Sigmoid colon (tissue), 7 donors: Measurements from ENCODE around the gene DDR1. TPM values are rescaled to one million over a fixed set of nuclear protein-coding genes. Genes with fewer than 3 reads are reported as not detected.
"Not testable (repeated sequence)": the region's sequence is repeated elsewhere in the genome, so short reads cannot be mapped to it uniquely, and the experiment has no call there.

ENCODE experiments used
- DNase-seq: peaks from one replicate; pipeline ENCODE4 v3.0.0-alpha.2; 2019
- H3K27ac ChIP-seq, 4 donors: fragments of 200-600 bp; sonication (generic); one replicate each; pipeline ENCODE4 v1.5.1; 2016 to 2019; ENCODE audit warnings: mild to moderate bottlenecking in 1 of 4
- H3K27me3 ChIP-seq, 3 donors: fragments of 200-600 bp; sonication (generic); one replicate each; pipeline ENCODE4 v1.5.1; 2019; ENCODE audit warnings: mild to moderate bottlenecking in 1 of 3
- H3K36me3 ChIP-seq, 4 donors: fragments of 200-600 bp; sonication (generic); one replicate each; pipeline ENCODE4 v1.5.1; 2016 to 2019
- H3K4me1 ChIP-seq, 4 donors: fragments of 200-600 bp; sonication (generic); one replicate each; pipeline ENCODE4 v1.5.1; 2017 to 2019
- H3K4me3 ChIP-seq, 4 donors: fragments of 200-600 bp; sonication (generic); one replicate each; pipeline ENCODE4 v1.5.1; 2017 to 2019; ENCODE audit warnings: mild to moderate bottlenecking in 2 of 4, moderate library complexity in 1 of 4
- H3K9me3 ChIP-seq, 4 donors: fragments of 200-600 bp in 3 of 4; sonication (generic) in 3 of 4; one replicate each; pipeline versions ENCODE4 v1.5.1 to v1.6.1; 2013 to 2019
- CTCF ChIP-seq, 4 experiments: fragments of 450-650 bp in 3 of 4; fragments of 200-600 bp in 1 of 4; IDR thresholded peaks; one replicate each; pipeline ENCODE4 v1.5.1; 2016 to 2019; ENCODE audit warnings: antibody characterized with exemption in 4 of 4, mild to moderate bottlenecking in 3 of 4, moderate library complexity in 2 of 4
- EP300 ChIP-seq, 4 donors: sonication (generic); formaldehyde crosslinking; IDR thresholded peaks; one replicate each; pipeline ENCODE4 v1.6.1; 2017; ENCODE audit warnings: antibody characterized with exemption in 4 of 4
- POLR2A ChIP-seq, 2 donors: fragments of 450-650 bp; IDR thresholded peaks; one replicate each; pipeline ENCODE4 v1.6.1; 2016; ENCODE audit warnings: antibody characterized with exemption in 2 of 2, mild to moderate bottlenecking in 2 of 2, moderate library complexity in 2 of 2
- POLR2AphosphoS5 ChIP-seq, 4 donors: sonication (generic); formaldehyde crosslinking; IDR thresholded peaks; one replicate each; pipeline ENCODE4 v1.6.1; 2017; ENCODE audit warnings: antibody characterized with exemption in 4 of 4
- WGBS, 2 donors: extraction: QIAGEN DNeasy Blood & Tissue Kit; methylation state at CpG; one replicate each; pipeline ENCODE4 v1.1.7; 2013; 5-methylcytosine and 5-hydroxymethylcytosine counted together
- intact Hi-C: fragments of 100-400 bp; cut with DNase I; formaldehyde crosslinking; loops from one replicate; pipeline ENCODE4 v1.15.1; 2023
- polyA plus RNA-seq, 3 donors: library from polyadenylated mRNA; stranded (reverse); fragments of 200-250 nt; gene quantifications; one replicate each; pipeline ENCODE4 v1.2.3, GENCODE V29; 2013
- total RNA-seq, 4 donors: library from RNA; depleted of rRNA; stranded (reverse); fragments of >200 nt; gene quantifications; one replicate each; pipeline ENCODE4 v1.1.0, GENCODE V29; 2016
- donor health status: healthy with polysubstance abuse.
- donor health status: Bipolar disorder and iron deficiency.
- donor health status: healthy.

Gene DDR1
- total and polyA plus RNA-seq, 7 donors = 7.9 to 110 (median 25.2) TPM

- WGBS, 2 donors = 1% methylated on average over 49 of the region's 49 CpGs
- peak; percentile 98 for DNase-seq
- H3K4me1 ChIP-seq = peaks cover 0 to 15% (median 12%) of the 10 kb centered on the region in 4 donors
- intact Hi-C loops = no loop called here
- no peak for TF ChIP-seq CTCF (IDR thresholded peaks at IDR 0.05)
- no peak for TF ChIP-seq POLR2A (IDR thresholded peaks at IDR 0.05)
- TF ChIP-seq POLR2AphosphoS5 (IDR thresholded peaks at IDR 0.05) = peak in 3 of 4 donors; percentile 18 to 74 (median 49)
- no peak for TF ChIP-seq EP300 (IDR thresholded peaks at IDR 0.05)
- no peaks in the 10 kb centered on the region for H3K9me3 ChIP-seq
- H3K4me3 ChIP-seq = peak within 1 kb of the TSS; percentile 78 to 85 (median 82)
- H3K27ac ChIP-seq = peak within 1 kb of the TSS; percentile 63 to 72 (median 68)
- no peaks in the 10 kb centered on the region for H3K27me3 ChIP-seq
- H3K36me3 ChIP-seq = peaks cover 7 to 36% (median 14%) of the 10 kb centered on the region in 4 donors
These were observed 23.7 kb downstream of the DDR1 start, which contains the start of gene GTF2H4 for GRCh38 chr6:30907758-30908591. GTF2H4 (plus strand) TSS chr6:30908207.

GRCh38 chr6:30908700-30909099 lies 24.4 kb downstream of the DDR1 start:
- intact Hi-C loops = no loop called here
- H3K27ac ChIP-seq = peak overlapping the region in 2 of 4 donors; percentile 63 to 67
- peaks cover 0 to 21% (median 17%) of the 10 kb centered on the region in 4 donors for H3K4me1 ChIP-seq
- no peak for DNase-seq
- H3K9me3 ChIP-seq = no peaks in the 10 kb centered on the region
- peak overlapping the region; percentile 78 to 85 (median 82) for H3K4me3 ChIP-seq
- WGBS, 2 donors = 33 to 38% methylated on average over 2 of the region's 2 CpGs
- TF ChIP-seq POLR2AphosphoS5 (IDR thresholded peaks at IDR 0.05) (no peak), POLR2A (IDR thresholded peaks at IDR 0.05) (no peak), EP300 (IDR thresholded peaks at IDR 0.05) (no peak), CTCF (IDR thresholded peaks at IDR 0.05) (no peak)
- no peaks in the 10 kb centered on the region for H3K27me3 ChIP-seq
- H3K36me3 ChIP-seq = peaks cover 7 to 36% (median 14%) of the 10 kb centered on the region in 4 donors

- DNase-seq, H3K27ac ChIP-seq, H3K27me3 ChIP-seq, H3K9me3 ChIP-seq, intact Hi-C loops, H3K4me3 ChIP-seq: not testable (repeated sequence)
- 92 to 96% methylated on average over 12 of the region's 12 CpGs for WGBS, 2 donors
- Histone ChIP-seq H3K4me1 (peaks cover 0 to 33% (median 31%) of the 10 kb centered on the region in 4 donors), H3K36me3 (peaks cover 7 to 36% (median 14%) of the 10 kb centered on the region in 4 donors)
These were observed 26.2 kb downstream of the DDR1 start for GRCh38 chr6:30910473-30910872.

GRCh38 chr6:30912746-30913520 lies 28.6 kb downstream of the DDR1 start:
- H3K4me1 ChIP-seq = peaks cover 0 to 35% (median 32%) of the 10 kb centered on the region in 4 donors
- TF ChIP-seq EP300 (IDR thresholded peaks at IDR 0.05) (no peak), POLR2AphosphoS5 (IDR thresholded peaks at IDR 0.05) (no peak), CTCF (IDR thresholded peaks at IDR 0.05) (no peak), POLR2A (IDR thresholded peaks at IDR 0.05) (no peak)
- 80 to 90% methylated on average over 8 of the region's 8 CpGs for WGBS, 2 donors
- H3K36me3 ChIP-seq = peaks cover 7 to 48% (median 18%) of the 10 kb centered on the region in 4 donors
- H3K27me3 ChIP-seq = no peaks in the 10 kb centered on the region
- no peak for DNase-seq
- peak overlapping the region; percentile 91 to 95 (median 92) for H3K27ac ChIP-seq
- intact Hi-C loops = no loop called here
- H3K4me3 ChIP-seq = no peak overlapping the region
- no peaks in the 10 kb centered on the region for H3K9me3 ChIP-seq

GRCh38 chr6:30913721-30914075 lies 29.4 kb downstream of the DDR1 start:
- 4 to 12% methylated on average over 31 of the region's 31 CpGs for WGBS, 2 donors
- peak overlapping the region; percentile 91 to 95 (median 92) for H3K27ac ChIP-seq
- H3K4me3 ChIP-seq = peak overlapping the region; percentile 46 to 65 (median 56)
- H3K9me3 ChIP-seq = no peaks in the 10 kb centered on the region
- TF ChIP-seq EP300 (IDR thresholded peaks at IDR 0.05) (no peak), CTCF (IDR thresholded peaks at IDR 0.05) (no peak), POLR2A (IDR thresholded peaks at IDR 0.05) (no peak)
- no peaks in the 10 kb centered on the region for H3K27me3 ChIP-seq
- H3K4me1 ChIP-seq = peaks cover 0 to 32% (median 28%) of the 10 kb centered on the region in 4 donors
- no peak for DNase-seq
- intact Hi-C loops = loop anchor here (1.0 to 2.0 kb wide), 3 partner anchors 37 to 159 kb away; no protein-coding TSS in a partner anchor
- H3K36me3 ChIP-seq = peaks cover 7 to 54% (median 21%) of the 10 kb centered on the region in 4 donors
